ENCODE measurements around the gene APOBEC2. TPM values are rescaled to one million over a fixed set of nuclear protein-coding genes. Genes with fewer than 3 reads are reported as not detected.

Gene APOBEC2
- total RNA-seq, 1 donor from 2014 or later, result not detected

DNA sequence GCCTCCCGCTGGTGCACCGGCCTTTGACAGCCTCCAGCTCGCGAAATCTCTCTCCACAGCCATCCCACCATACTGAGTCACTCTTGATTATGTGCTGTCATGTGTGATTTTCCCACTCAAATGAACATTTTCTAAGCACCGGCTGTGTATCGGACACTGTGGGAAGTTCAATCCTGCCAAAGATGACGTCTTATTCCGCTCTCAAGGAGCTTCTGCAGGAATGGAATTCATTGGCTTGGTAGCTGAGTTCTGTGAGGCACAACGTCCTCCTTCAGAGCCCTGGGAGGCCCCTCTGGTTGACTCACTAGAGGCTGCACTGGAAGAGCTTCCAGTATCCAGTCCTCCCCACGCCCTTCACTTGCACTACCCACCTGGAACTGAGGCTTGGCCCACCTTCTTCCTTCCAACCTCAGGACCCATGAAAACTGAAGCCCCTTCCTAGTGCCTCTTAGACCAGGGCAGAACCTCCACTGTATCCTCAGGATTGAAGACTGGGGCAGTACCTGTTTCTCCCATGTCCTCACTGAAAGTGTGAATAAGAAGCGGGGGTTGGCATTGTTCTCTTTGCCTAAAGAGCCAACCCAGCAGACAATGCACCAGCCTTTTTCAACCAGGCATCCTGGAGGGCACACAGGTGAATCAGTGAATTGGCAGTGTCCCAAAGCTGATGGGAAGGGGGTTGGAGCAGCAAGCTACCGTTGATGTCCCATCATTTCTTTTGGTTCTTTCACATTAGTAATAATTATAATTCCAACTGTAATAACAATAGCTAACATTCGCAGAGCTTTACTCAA lies 15.7 kb upstream of the APOBEC2 start:
- Histone ChIP-seq H3K9me3 (no peaks in the 10 kb centered on the region), H3K36me3 (no peaks in the 10 kb centered on the region), H3K4me1 (no peaks in the 10 kb centered on the region), H3K4me3 (no peak overlapping the region), H3K27ac (no peak overlapping the region), H3K27me3 (no peaks in the 10 kb centered on the region)
- intact Hi-C loops (cut with DNase I), result no loop called here
- no peak for DNase-seq (ENCODE audit: extremely low spot score in 2 of 2)
- no peak for TF ChIP-seq POLR2A (IDR thresholded peaks at IDR 0.05)
- TF ChIP-seq POLR2AphosphoS5 (IDR thresholded peaks at IDR 0.05; ENCODE audit: insufficient read depth in 1 of 2, low read depth in 1 of 2), result no peak
- TF ChIP-seq CTCF (IDR thresholded peaks at IDR 0.05), result no peak

DNA sequence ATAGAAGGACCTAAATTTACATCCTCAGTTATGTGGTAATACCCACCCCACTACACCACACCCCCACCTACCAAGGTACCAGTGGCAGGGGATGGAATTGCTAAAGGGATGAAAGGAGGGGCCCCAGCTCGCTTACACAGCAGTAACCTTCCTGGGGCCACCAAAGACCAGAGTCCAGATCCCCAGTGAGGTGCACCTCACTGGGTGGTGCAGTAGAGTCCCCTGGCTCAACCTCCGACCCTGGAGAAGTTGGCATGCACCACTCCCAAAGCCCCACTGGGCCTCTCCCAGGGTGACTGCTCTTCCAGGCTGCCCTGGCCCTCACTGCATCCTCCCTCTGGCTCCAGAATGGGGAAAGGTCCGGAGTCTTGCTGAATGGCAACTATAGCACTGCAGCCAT lies 14.8 kb upstream of the APOBEC2 start:
- Histone ChIP-seq H3K27me3 (no peaks in the 10 kb centered on the region), H3K9me3 (no peaks in the 10 kb centered on the region), H3K4me3 (no peak overlapping the region), H3K36me3 (no peaks in the 10 kb centered on the region), H3K4me1 (no peaks in the 10 kb centered on the region), H3K27ac (no peak overlapping the region)
- DNase-seq (ENCODE audit: extremely low spot score in 2 of 2), result no peak
- TF ChIP-seq POLR2AphosphoS5 (IDR thresholded peaks at IDR 0.05; ENCODE audit: insufficient read depth in 1 of 2, low read depth in 1 of 2), result no peak
- TF ChIP-seq POLR2A (IDR thresholded peaks at IDR 0.05), result no peak
- TF ChIP-seq CTCF (IDR thresholded peaks at IDR 0.05), result no peak
- intact Hi-C loops (cut with DNase I), result no loop called here

GRCh38 chr6:41039060-41039998 lies 13.7 kb upstream of the APOBEC2 start, which contains the start of gene UNC5CL:
Gene UNC5CL, minus strand, starts transcription at chr6:41039221. Its CDS starts 4,147 bp downstream, at chr6:41035074.
- Histone ChIP-seq H3K4me1 (no peaks in the 10 kb centered on the region), H3K4me3 (no peak within 1 kb of the TSS), H3K36me3 (no peaks in the 10 kb centered on the region), H3K27ac (no peak within 1 kb of the TSS), H3K27me3 (no peaks in the 10 kb centered on the region), H3K9me3 (no peaks in the 10 kb centered on the region)
- intact Hi-C loops (cut with DNase I), result no loop called here
- no peak for TF ChIP-seq CTCF (IDR thresholded peaks at IDR 0.05)
- no peak for TF ChIP-seq POLR2AphosphoS5 (IDR thresholded peaks at IDR 0.05; ENCODE audit: insufficient read depth in 1 of 2, low read depth in 1 of 2)
- TF ChIP-seq POLR2A (IDR thresholded peaks at IDR 0.05), result no peak
- DNase-seq (ENCODE audit: extremely low spot score in 2 of 2), result no peak

GRCh38 chr6:41040101-41040939 lies 12.7 kb upstream of the APOBEC2 start:
- no peak for DNase-seq (ENCODE audit: extremely low spot score in 2 of 2)
- Histone ChIP-seq H3K36me3 (no peaks in the 10 kb centered on the region), H3K9me3 (no peaks in the 10 kb centered on the region), H3K4me1 (no peaks in the 10 kb centered on the region), H3K27me3 (no peaks in the 10 kb centered on the region), H3K4me3 (no peak overlapping the region), H3K27ac (no peak overlapping the region)
- intact Hi-C loops (cut with DNase I), result no loop called here
- TF ChIP-seq POLR2AphosphoS5 (IDR thresholded peaks at IDR 0.05; ENCODE audit: insufficient read depth in 1 of 2, low read depth in 1 of 2) (no peak), CTCF (IDR thresholded peaks at IDR 0.05) (no peak), POLR2A (IDR thresholded peaks at IDR 0.05) (no peak)
